ENCODE results near the gene RNF40. TPM values are rescaled to one million over a fixed set of nuclear protein-coding genes. Genes with fewer than 3 reads are reported as not detected.

The RNF40 gene
- total RNA-seq, 1 experiment from 2014 or later: 94.0 TPM

DNA sequence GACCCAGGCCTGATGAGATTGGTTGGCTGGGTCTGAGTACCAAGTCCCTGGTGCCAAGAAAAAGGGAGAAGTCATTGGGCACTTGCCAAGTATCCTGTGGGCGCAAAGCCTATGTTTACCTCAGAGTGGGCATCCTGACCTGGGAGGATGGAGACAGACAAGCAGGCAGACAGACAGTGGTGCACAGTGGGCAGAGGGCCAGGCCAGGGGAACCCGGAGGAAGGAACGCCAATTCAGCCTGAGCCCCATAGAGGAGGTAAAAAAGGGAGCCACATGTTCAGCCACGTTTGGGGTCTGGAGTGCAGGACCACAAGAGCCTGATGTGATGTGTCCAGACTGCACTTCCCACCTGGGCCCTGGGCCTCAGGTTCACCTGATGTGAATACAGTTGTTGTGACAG is 8.5 kb upstream of the RNF40 start:
- Histone ChIP-seq H3K4me1 (no peaks in the 10 kb centered on the region), H3K27me3 (replicated peaks; ENCODE audit: control insufficient read depth, insufficient read depth, low read length) (no peaks in the 10 kb centered on the region), H3K36me3 (ENCODE audit: control insufficient read depth, insufficient read depth, low read length) (no peaks in the 10 kb centered on the region; the same call in 1 of the 2 replicates), H3K4me3 (ENCODE audit: low read depth, low read length) (no peak overlapping the region), H3K9me3 (no peaks in the 10 kb centered on the region)
- H3K27me3 Mint-ChIP-seq (ENCODE audit: insufficient read depth, unreplicated experiment): no peaks in the 10 kb centered on the region
- intact Hi-C loops (cut with micrococcal nuclease; ENCODE audit: unreplicated experiment): no loop called here
- H3K9me3 Mint-ChIP-seq (ENCODE audit: unreplicated experiment): no peaks in the 10 kb centered on the region
- no peak overlapping the region for H3K27ac Mint-ChIP-seq (ENCODE audit: unreplicated experiment)
- ChIA-PET CTCF (no interaction called here), POLR2A (no interaction called here)
- DNase-seq: no peak
- BruUV-seq (replicated peaks): no TSS peak
- TF ChIP-seq, protein P1, sequence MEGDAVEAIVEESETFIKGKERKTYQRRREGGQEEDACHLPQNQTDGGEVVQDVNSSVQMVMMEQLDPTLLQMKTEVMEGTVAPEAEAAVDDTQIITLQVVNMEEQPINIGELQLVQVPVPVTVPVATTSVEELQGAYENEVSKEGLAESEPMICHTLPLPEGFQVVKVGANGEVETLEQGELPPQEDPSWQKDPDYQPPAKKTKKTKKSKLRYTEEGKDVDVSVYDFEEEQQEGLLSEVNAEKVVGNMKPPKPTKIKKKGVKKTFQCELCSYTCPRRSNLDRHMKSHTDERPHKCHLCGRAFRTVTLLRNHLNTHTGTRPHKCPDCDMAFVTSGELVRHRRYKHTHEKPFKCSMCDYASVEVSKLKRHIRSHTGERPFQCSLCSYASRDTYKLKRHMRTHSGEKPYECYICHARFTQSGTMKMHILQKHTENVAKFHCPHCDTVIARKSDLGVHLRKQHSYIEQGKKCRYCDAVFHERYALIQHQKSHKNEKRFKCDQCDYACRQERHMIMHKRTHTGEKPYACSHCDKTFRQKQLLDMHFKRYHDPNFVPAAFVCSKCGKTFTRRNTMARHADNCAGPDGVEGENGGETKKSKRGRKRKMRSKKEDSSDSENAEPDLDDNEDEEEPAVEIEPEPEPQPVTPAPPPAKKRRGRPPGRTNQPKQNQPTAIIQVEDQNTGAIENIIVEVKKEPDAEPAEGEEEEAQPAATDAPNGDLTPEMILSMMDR (IDR thresholded peaks at IDR 0.05; ENCODE audit: insufficient read depth in 1 of 2, low read depth in 1 of 2, low read length in 1 of 2, severe bottlenecking in 1 of 2, unreplicated experiment in 1 of 2): no peak
- no peaks in the 10 kb centered on the region for H3K4me1 Mint-ChIP-seq (ENCODE audit: low read depth, unreplicated experiment)
- H3K36me3 Mint-ChIP-seq (ENCODE audit: insufficient read depth, unreplicated experiment): peaks cover 59% of the 10 kb centered on the region
- H3K4me3 Mint-ChIP-seq (ENCODE audit: unreplicated experiment): no peak overlapping the region

DNA sequence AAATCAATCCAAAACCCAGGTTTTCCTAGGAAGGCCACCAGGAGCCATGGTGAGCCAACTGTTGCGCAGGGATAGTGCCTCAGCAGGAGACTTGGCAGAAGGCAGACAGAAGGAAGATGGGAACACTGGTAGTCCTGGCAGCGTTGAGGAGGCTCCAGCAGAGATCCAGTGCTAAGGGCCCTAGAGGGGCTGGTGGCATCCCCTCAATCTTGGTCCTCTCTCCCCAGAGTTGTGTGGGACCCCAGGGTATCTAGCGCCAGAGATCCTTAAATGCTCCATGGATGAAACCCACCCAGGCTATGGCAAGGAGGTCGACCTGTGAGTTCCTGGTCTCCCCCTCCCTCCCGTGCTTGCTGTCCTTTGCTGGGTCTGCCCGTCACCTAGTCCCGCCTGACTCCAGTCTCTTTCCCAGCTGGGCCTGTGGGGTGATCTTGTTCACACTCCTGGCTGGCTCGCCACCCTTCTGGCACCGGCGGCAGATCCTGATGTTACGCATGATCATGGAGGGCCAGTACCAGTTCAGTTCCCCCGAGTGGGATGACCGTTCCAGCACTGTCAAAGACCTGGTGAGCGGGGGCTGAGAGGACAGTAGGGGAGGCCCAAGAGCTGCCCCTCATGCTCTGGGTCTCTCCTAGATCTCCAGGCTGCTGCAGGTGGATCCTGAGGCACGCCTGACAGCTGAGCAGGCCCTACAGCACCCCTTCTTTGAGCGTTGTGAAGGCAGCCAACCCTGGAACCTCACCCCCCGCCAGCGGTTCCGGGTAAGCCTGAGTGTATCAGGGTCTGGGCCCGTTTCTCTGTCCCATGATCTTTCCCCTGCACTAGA is 6.0 kb upstream of the RNF40 start:
- ChIA-PET POLR2A (no interaction called here), CTCF (no interaction called here)
- no peak overlapping the region for H3K27ac Mint-ChIP-seq (ENCODE audit: unreplicated experiment)
- intact Hi-C loops (cut with micrococcal nuclease; ENCODE audit: unreplicated experiment): no loop called here
- Histone ChIP-seq H3K36me3 (ENCODE audit: control insufficient read depth, insufficient read depth, low read length) (no peaks in the 10 kb centered on the region; the same call in 1 of the 2 replicates), H3K27me3 (replicated peaks; ENCODE audit: control insufficient read depth, insufficient read depth, low read length) (no peaks in the 10 kb centered on the region), H3K9me3 (no peaks in the 10 kb centered on the region), H3K4me1 (peaks cover 7% of the 10 kb centered on the region; the same call in 1 of the 2 replicates), H3K4me3 (ENCODE audit: low read depth, low read length) (no peak overlapping the region)
- no peaks in the 10 kb centered on the region for H3K9me3 Mint-ChIP-seq (ENCODE audit: unreplicated experiment)
- no peak overlapping the region for H3K4me3 Mint-ChIP-seq (ENCODE audit: unreplicated experiment)
- TF ChIP-seq, protein P1 (IDR thresholded peaks at IDR 0.05; ENCODE audit: insufficient read depth in 1 of 2, low read depth in 1 of 2, low read length in 1 of 2, severe bottlenecking in 1 of 2, unreplicated experiment in 1 of 2): no peak
- no peaks in the 10 kb centered on the region for H3K27me3 Mint-ChIP-seq (ENCODE audit: insufficient read depth, unreplicated experiment)
- BruUV-seq (replicated peaks): no TSS peak
- DNase-seq: no peak
- H3K36me3 Mint-ChIP-seq (ENCODE audit: insufficient read depth, unreplicated experiment): peaks cover 56% of the 10 kb centered on the region
- H3K4me1 Mint-ChIP-seq (ENCODE audit: low read depth, unreplicated experiment): peaks cover 4% of the 10 kb centered on the region

DNA sequence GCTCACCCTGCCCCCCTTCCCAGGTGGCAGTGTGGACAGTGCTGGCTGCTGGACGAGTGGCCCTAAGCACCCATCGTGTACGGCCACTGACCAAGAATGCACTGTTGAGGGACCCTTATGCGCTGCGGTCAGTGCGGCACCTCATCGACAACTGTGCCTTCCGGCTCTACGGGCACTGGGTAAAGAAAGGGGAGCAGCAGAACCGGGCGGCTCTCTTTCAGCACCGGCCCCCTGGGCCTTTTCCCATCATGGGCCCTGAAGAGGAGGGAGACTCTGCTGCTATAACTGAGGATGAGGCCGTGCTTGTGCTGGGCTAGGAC is 5.4 kb upstream of the RNF40 start:
- ChIA-PET CTCF (no interaction called here), POLR2A (no interaction called here)
- no peaks in the 10 kb centered on the region for H3K27me3 ChIP-seq (replicated peaks; ENCODE audit: control insufficient read depth, insufficient read depth, low read length)
- intact Hi-C loops (cut with micrococcal nuclease; ENCODE audit: unreplicated experiment): no loop called here
- Mint-ChIP-seq H3K9me3 (ENCODE audit: unreplicated experiment) (no peaks in the 10 kb centered on the region), H3K27me3 (ENCODE audit: insufficient read depth, unreplicated experiment) (no peaks in the 10 kb centered on the region), H3K36me3 (ENCODE audit: insufficient read depth, unreplicated experiment) (peaks cover 53% of the 10 kb centered on the region), H3K4me3 (ENCODE audit: unreplicated experiment) (no peak overlapping the region), H3K27ac (ENCODE audit: unreplicated experiment) (no peak overlapping the region), H3K4me1 (ENCODE audit: low read depth, unreplicated experiment) (peaks cover 4% of the 10 kb centered on the region)
- peaks cover 7% of the 10 kb centered on the region; the same call in 1 of the 2 replicates for H3K4me1 ChIP-seq
- no TSS peak for BruUV-seq (replicated peaks)
- no peaks in the 10 kb centered on the region; the same call in 1 of the 2 replicates for H3K36me3 ChIP-seq (ENCODE audit: control insufficient read depth, insufficient read depth, low read length)
- no peak for DNase-seq
- H3K9me3 ChIP-seq: no peaks in the 10 kb centered on the region
- H3K4me3 ChIP-seq (ENCODE audit: low read depth, low read length): no peak overlapping the region
- TF ChIP-seq, protein P1 (IDR thresholded peaks at IDR 0.05; ENCODE audit: insufficient read depth in 1 of 2, low read depth in 1 of 2, low read length in 1 of 2, severe bottlenecking in 1 of 2, unreplicated experiment in 1 of 2): no peak
